ENCODE results near the gene RPS10. TPM values are rescaled to one million over a fixed set of nuclear protein-coding genes. Genes with fewer than 3 reads are reported as not detected.

RPS10 gene
- total and polyA plus RNA-seq, 2 experiments from 2014 or later = 1,755 to 2,175 TPM

DNA sequence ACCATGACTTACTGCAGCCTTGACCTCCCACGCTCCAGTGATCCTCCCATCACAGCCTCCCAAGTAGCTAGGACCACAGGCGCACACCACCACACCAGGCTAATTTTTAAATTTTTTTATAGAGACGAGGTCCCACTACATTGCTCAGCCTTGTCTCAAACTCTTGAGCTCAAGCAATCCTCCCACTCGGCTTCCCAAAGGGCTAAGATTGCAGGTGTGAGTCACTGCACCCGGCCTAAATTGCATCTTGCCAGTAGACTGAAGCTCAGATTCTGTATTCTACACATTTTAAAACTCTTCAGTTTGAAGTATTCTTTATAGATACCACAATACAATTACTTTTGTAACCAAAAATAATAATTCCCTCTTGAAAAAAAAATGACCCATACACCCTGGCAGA, 44.8 kb downstream of the RPS10 start (continued):
- TF ChIP-seq REST (IDR thresholded peaks at IDR 0.05; ENCODE audit: unreplicated experiment) (no peak), ZNF114 (CRISPR knock-in tag; IDR thresholded peaks at IDR 0.05) (no peak)

- H3K4me3 ChIP-seq = no peak overlapping the region
- no peak overlapping the region for H2AFZ ChIP-seq
- no peaks in the 10 kb centered on the region for H3K36me3 ChIP-seq (ENCODE audit: insufficient read depth)
- no peak for DNase-seq (ENCODE audit: low spot score)
- H3K27ac Mint-ChIP-seq = no peak overlapping the region; the same call in 1 of the 2 replicates
- 0 out of 2 replicates have a peak overlapping the region, but pooled peaks have one; percentile 65 for H3K27ac ChIP-seq (ENCODE audit: low read depth)
- H3K4me3 Mint-ChIP-seq = no peak overlapping the region
- H3K4me2 ChIP-seq = no peak overlapping the region
- H3K9me3 Mint-ChIP-seq = no peaks in the 10 kb centered on the region
- peaks cover 100% of the 10 kb centered on the region for H3K79me2 ChIP-seq (replicated peaks; ENCODE audit: insufficient read depth)
- peak; percentile 49 for ATAC-seq
- no peaks in the 10 kb centered on the region for H3K27me3 ChIP-seq (ENCODE audit: insufficient read depth)
- peaks cover 50% of the 10 kb centered on the region for H4K20me1 ChIP-seq (replicated peaks; ENCODE audit: insufficient read depth)
- H3K27me3 Mint-ChIP-seq (ENCODE audit: insufficient read depth, low read depth, poor library complexity) = no peaks in the 10 kb centered on the region
- no peaks in the 10 kb centered on the region for H3K36me3 Mint-ChIP-seq (ENCODE audit: low read depth)
- H3K4me1 ChIP-seq (ENCODE audit: insufficient read depth) = peaks cover 7% of the 10 kb centered on the region; the same call in 1 of the 2 replicates
- 0 out of 2 replicates have a peak, but pooled peaks cover 4% of the 10 kb centered on the region for H3F3A ChIP-seq (replicated peaks; ENCODE audit: low read depth)
- no peaks in the 10 kb centered on the region for H3K9me2 ChIP-seq (ENCODE audit: insufficient read depth)
- peaks cover 6% of the 10 kb centered on the region for H3K4me1 Mint-ChIP-seq
- TF ChIP-seq CTCF (conservative IDR thresholded peaks at IDR 0.05; ENCODE audit: low read depth in 2 of 2) = no peak
- no peak for TF ChIP-seq ZNF331 (CRISPR knock-in tag; IDR thresholded peaks at IDR 0.05; ENCODE audit: low read depth)
- no peak for TF ChIP-seq POLR2AphosphoS5 (IDR thresholded peaks at IDR 0.05; ENCODE audit: low read depth)
- no peak for TF ChIP-seq EZH2phosphoT487 (IDR thresholded peaks at IDR 0.05; ENCODE audit: unreplicated experiment)
- TF ChIP-seq ZNF462 (CRISPR knock-in tag; IDR thresholded peaks at IDR 0.05) = no peak
- no peak for TF ChIP-seq CREB1 (CRISPR knock-in tag; IDR thresholded peaks at IDR 0.05; ENCODE audit: low read depth)
- TF ChIP-seq NANOG (IDR thresholded peaks at IDR 0.05; ENCODE audit: borderline replicate concordance) = no peak
- no peak for TF ChIP-seq EZH2 (IDR thresholded peaks at IDR 0.05; ENCODE audit: low read depth, unreplicated experiment)
- TF ChIP-seq STAT1 (IDR thresholded peaks at IDR 0.05; ENCODE audit: unreplicated experiment) = no peak
- TF ChIP-seq ZNF114 (CRISPR knock-in tag; IDR thresholded peaks at IDR 0.05) = no peak
- TF ChIP-seq, protein P1, sequence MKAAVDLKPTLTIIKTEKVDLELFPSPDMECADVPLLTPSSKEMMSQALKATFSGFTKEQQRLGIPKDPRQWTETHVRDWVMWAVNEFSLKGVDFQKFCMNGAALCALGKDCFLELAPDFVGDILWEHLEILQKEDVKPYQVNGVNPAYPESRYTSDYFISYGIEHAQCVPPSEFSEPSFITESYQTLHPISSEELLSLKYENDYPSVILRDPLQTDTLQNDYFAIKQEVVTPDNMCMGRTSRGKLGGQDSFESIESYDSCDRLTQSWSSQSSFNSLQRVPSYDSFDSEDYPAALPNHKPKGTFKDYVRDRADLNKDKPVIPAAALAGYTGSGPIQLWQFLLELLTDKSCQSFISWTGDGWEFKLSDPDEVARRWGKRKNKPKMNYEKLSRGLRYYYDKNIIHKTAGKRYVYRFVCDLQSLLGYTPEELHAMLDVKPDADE (IDR thresholded peaks at IDR 0.05) = no peak
Measured at GRCh38 chr6:34378470-34378869, 47.4 kb downstream of the RPS10 start.

Data from GM23338 (cell line).